GM18867 (cell line): Measurements from ENCODE around the gene NBAS.

Source experiments
- ATAC-seq: cut with Tn5 transposase; IDR thresholded peaks from one replicate; pipeline ENCODE4 v1.9.1; 2021; ENCODE audit warnings: mild to moderate bottlenecking, moderate library complexity; ENCODE audit not compliant: unreplicated experiment

The NBAS gene

DNA sequence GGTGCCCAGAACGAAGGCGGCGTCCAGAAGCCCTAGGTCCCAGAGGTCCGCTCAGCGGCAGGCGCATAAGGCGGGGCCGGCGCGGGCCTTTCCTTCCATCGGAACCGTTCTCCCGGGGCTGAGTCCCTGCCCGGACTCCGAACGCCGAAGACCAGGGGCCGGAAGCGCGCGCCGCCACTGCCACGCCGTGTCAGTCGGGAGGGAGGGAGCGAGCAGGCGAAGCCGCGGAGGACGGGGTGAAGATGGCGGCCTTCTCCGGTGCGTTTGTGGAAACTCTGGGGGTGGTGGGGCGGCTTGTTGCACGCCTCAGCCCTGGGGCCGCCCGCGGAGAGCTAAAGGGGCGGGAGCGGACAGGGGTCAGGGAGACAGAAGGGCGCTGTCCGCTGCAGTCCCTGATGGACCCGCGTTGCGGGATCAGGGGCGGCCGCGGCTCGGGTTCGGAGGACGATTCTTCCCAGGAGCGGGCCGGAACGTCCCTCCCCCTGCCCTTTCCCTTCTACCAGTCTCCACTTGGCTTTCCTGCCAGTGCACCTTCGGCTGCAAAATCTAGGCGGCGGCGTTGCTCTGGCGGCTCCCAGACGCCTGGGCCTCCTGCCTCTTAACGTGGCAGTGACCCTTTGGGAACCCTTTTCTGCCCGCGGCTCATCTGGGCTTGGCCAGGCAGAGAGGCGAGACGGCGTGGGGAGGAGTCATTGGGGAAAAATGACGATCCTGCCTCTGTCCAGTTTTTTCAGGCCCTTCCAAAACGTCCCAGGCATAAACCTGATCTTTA is 30.7 kb upstream of the NBAS start, which contains the start of gene DDX1:
Gene DDX1 (plus strand): TSS at position 177 of the 772 bp plus-strand sequence. CDS start 66 bp downstream, at position 243.
- ATAC-seq: peak; percentile 97

DNA sequence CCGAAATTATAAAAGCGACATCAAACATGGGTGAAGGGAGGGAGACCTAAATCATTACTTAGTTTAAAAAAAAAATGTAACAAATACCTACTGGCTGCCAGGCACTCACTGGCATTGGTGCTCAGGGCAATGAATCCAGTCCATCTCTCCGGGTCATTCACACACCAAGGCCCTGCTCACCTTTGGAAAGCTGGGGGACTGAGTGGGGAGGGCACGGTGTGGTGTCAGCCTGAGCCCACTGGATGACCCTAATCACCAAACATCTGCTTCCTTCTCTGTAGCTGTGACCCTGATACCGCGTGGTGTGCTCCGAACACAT is 30.2 kb upstream of the NBAS start:
- ATAC-seq: no peak

DNA sequence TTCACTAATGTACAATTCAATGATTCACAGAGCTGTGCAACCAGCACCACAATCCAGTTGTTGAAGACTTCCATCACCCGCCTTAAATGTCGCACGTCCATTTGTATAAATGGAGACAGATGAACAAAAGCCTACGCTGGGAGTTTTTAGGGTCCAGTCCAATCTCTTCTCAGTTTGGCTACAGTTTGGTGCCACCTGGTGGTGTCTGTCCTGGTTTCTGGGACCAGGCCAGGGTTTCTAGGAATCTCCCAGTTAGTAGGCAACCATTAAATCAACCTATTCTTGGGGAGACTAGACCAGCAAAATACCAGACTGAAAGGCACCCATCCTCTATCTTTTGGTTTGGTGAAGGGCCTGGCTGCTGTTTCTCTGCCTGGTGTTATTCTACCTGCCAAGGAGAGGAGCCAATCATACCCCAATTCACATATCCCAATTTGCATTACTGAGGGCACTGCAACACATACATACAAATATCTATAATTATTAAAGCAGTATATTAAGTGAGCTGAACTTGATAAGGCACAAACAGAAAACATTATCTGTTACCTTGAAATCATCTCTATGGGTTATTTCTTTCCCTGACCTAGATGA is 27.3 kb upstream of the NBAS start:
- no peak for ATAC-seq

DNA sequence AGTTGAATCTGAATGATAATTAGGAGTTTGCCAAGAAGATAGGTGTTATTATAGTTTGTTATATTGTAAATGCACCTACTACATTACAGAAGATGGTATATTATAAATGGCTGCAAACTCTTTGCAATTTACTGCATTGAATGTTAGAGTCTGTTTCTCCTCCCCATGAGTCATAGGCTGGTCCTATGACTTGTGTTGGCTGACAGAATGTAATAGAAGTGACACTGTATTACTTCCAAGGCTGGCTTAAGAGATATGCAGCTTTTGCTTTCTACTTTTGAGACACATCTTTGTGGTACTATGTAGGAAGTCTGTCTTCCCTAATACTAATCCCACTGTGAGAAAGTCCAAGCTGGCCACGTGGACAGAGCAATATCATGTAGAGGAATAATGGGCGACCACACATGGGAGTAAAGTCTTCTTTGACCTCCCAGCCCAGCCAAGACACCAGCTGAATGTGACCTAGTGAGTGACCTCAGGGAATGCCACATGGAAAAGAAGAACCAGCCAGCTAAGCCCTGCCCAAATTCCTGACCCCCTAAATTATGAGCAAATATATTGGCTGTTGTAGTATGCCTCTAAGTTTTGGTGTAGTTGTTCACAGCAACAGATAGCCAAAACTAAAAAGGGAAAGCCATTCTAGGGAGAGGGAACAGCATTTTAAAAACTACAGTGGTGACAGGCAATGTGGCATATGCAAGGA is 23.8 kb upstream of the NBAS start:
- ATAC-seq: no peak

DNA sequence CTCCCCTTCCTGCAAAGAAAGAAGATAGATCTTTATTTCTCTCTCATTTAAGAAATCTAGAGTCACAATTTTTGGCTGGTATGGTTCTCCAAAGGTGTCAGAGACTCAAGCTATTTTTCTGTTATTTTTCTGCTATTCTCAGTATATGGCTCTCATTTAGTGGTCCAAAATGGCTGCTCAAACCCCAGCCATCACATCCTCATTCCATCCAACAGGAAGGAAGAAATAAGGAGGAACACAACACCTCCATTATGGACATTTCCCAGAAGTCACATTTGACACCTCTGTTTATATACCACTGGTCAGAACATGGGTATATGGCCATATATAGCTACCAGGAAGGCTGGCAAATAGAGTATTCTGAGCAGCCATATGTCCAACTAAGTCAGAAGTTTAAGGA is 23.2 kb upstream of the NBAS start:
- ATAC-seq: no peak

DNA sequence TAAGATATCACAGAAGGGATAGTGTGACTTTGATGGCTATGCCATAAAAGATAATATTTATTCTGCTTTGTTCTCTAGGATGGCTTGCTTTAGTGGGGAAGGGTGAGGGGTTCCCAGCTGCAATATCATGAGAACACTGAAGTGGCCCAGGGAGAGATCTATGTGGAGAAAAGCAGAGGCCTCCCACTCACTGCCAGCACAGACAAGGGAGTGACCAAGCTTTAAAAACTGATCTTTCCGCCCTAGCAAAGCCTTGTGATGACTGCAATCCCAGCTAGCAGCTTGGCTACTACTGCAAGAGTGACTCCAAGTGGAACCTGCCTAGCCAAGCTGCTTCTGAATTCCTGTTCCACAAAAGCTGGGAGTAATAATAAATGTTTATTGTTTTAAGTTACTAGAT is 22.7 kb upstream of the NBAS start:
- no peak for ATAC-seq

DNA sequence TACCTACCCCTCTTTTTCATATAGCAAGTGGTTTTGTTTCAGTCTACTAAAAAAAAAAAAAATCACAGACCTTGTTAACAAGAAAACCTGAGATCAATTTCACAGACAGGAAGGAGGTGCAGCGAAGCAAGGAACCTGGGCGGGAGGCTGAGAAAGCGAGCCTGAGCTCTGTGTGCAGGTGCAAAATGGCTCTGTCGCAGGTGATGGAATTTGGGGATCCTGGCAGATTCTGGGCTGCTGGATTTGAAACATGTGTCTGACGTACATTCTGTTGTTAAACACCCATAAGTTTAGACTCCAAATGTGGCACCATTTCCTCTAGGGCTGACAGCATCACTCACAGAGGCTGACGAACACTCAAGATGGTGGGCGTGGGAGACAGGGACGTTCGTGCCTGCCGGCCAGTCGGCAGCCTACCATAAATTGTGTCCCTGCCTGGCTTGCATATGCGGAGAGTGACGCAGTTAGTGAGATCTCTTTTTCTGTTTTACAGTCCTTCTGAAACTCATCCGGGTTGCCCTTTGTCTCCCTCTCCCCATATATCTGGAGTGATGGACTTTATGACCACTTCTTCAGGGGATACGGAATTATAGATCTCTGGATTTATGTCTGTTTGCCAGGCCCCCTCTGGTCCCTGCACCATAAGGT is 21.7 kb upstream of the NBAS start:
- ATAC-seq: peak; percentile 68

DNA sequence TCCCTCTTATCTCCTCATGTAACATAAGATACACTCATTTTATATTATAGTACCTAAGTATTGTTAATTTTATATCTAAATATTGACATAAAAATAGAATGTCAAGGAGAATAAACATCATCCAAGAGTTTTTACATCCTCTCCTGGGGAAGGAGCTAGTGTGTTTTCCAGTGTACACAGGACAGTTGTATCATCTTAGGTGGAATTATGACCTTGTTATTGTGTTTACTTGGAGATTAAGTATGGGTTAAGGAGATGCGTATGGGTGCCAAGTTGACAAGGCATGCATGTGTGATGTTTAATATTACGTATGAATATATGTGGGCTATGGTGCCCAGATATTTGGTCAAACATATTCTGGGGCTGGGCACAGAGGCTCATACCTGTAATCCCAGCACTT is 19.3 kb upstream of the NBAS start:
- ATAC-seq: no peak

DNA sequence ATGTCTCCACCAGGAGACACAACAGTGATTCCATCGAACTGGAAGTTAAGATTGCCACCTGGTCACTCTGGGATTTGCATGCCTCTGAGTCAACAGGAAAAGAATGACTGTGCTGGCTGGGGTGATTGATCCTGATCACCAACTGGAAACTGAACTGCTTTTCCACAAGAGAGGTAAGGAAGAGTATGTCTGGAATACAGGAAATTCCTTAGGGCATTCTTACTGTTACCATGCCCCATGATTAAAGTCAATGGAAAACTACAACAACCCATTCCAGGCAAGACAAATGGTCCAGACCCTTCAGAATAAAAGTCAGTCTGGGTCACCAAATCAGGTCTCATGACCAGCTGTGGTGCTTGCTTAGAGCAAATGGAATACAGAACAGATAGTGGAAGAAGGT is 18.5 kb upstream of the NBAS start:
- no peak for ATAC-seq

DNA sequence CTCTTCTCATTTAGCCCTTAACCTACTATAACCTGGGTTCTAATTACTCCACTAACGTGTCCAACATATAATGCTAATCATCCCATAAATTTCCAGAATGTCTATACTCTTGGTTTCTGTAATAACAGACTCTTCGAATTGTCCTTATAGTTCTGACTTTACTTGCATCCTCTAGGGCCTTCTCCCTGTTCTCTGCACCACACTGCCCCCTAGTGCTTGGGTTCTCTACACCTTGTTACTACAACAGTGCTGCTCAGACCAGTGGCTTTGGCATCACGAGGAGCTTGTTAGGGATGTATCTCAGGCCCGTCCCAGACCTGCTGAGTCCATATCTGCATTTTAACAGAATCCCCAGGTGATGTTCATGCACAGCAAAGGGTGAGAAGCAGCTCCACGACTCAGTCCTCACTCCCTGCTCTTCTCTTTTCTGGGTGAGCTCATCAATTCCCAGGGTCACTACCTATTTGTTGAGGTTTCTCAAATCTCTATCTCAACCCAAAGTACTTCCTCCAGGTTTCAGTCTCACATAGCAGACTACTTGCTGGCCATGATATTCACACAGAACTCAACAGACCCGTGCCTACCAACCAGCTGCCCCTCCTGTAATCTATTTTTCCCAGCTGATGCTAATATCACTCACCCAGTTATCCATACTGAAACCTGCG is 16.1 kb upstream of the NBAS start:
- peak; percentile 97 for ATAC-seq

DNA sequence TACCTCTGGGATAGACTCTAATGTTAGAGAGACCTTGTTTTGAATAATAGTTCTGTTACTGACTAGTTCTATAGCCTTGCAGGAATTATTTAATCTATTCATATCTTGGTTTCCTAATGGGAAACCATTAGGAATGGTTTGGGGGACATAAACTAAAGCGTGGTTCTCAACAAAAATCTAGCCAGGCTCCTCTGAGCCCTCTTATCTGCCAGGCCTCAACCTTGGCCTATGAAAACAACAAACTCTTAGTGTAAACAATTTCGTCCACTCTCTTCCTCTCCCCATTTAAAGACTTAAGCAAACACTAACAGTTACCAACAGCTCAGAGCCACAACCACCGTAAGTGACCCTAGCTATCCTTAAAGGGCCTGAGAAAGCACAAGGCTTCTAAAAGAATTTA is 10.6 kb upstream of the NBAS start:
- ATAC-seq: no peak

DNA sequence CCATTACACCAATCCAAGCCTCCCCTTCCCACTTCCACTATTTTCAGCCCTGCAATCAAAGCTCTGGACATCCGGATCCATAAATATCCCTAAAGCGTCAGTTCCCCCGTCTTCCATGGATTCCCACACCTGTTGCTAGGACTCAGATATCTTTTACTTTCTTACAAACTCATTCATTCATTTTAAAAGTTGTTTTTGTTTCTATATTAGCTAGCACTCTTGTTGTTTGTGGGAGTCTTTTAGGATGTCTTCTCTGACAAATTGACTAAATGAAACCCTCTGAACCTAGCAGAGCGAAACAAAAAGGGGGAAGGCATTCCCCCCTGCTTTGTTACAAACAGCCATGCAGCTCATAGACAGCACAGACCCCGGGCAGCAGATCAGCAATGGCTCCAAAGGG is 9.0 kb upstream of the NBAS start:
- ATAC-seq: no peak

DNA sequence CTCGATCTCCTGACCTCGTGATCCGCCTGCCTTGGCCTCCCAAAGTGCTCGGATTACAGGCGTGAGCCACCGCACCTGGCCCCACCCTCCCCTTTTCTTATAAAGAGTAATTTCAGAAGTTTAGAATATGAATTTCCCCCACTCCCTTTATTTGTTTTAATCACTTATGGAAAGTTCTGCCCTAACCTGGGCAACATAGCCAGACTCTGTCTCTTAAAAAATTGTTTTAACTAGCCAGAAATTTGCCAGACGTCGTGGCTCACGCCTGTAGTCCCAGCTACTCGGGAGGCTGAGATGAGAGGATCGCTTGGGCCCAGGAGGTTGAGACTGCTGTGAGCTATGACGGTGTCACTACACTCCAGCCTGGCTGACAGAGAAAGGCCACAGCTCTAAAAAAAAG is 7.7 kb upstream of the NBAS start:
- no peak for ATAC-seq

DNA sequence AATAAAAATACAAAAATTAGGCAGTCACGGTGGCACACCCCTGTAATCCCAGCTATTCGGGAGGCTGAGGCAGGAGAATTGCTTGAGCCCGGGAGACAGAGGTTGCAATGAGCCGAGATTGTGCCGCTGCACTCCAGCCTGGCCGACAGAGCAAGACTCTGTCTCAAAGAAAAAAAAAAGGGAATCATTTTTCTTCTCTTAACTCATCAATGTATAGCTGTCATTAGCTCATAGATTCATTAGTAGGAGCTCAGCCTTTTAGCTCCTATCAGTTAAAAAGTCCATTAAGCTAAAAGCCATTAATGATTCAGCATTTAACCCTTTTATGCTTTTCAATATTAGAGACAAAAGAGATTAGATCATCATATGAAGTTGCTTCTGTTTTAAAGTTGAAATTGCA is 5.8 kb upstream of the NBAS start:
- ATAC-seq: no peak

DNA sequence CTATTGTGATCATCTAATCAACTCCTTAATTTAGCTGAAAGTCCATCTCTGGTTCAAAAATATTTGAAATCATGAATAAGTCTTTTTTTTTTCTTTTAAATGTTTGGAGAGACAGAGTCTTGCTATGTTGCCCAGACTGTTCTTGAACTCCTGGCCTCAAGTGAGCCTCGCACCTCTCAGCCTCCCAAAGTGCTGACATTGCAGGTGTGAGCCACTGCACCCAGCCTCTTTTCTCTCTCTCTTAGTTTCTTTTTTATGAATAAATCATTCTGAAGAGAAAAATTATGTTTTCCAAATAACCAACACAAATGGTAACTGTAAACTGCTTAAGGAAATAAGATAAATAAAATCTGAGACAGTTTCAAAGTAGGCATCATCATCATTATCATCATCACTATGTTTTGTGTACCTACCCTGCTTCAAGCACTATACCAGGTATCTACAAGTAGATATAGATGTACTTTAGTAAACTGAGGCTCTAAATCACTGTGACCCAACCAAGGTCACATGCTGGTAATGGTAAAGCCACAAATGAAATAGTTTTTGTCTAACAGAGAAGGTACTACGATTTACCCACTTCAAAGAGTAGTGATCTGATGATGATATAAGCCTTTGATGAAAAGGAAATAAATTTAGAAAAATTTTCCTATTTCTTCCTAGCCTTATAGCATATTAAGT is 5.0 kb upstream of the NBAS start:
- no peak for ATAC-seq

DNA sequence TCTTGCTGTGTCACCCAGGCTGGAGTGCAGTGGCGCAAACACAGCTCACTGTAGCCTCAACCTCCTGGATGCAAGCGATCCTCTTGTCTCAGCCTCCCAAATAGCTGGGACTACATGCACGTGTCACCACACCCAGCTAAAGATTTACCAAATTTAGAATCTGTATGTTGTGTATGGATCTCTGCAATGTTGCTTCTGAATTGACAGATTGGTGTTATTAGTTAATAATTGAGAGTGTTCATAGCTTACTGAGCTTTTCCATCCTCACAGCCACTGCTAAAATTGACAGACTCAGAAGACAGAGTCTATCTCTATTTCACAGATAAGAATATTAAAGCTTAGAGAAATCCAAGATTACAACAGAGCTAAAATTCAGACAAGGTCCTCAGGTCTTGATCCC is 4.3 kb upstream of the NBAS start:
- ATAC-seq: no peak

DNA sequence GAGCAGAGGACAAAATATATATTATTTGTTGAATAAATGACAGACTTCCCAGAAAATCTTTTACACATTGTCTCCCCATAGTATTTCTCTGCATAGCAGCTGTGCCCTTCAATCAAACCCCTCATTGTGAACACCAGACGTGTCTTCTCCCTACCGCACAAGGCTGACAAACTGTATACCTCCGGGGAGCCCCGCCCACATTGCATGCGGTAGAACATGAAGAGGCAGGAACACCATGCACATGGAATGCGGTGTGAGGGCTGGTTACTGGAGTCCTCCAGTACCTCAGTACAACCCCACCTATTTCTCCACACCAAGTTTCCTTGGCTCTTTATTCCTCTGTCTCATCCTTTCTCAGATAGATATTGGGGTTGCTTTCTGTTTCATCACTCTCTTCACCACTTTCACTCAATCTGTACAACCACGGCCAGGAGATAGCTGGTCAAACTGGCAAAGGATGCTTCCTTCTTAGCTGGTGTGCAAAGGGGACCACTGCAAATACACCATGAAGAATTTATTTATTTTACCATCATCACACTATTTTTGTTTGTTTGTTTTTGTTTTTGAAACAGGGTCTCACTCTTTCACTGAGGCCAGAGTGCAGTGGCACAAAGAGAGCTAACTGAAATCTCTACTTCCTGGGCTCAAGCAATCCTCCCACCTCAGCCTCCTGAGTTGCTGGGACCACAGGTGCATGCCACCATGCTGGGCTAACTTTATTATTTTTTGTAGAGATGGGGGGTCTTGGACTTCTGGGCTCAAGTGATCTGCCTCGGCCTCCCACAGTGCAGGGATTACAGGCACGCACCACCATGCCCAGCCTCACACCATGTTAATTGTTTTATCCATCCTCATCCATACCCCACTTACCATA is 2.3 kb upstream of the NBAS start:
- ATAC-seq: no peak

DNA sequence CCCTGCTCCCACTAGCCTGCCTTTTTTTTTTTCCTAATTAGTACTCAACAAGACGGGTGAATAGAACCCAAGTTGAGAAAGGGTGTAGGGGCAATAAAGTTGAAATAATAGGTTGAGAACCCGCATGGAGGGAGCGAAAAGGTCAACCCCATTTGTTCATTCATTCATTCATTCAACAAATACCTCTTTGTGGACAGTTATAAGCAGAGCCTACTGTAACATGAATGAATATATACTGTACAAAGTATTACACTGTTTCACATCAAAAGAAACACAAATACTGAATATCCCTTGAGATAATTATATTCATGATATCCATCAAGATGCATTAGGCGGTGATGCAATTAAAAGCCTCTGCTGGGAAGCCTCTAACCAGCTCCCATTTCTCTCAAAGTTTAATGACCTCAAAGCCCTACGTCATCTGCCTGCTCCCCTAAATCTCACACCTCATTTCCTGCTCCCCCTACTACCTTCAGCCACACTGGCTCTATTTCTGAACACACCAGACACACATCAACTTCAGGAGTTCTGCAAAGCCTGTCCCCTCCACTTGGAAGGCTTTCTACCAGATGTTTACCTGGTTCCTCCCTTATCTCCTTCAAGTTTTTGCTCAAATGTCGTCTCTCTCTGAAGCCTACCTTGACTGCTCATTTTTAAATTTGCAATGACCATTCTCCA is 1.4 kb upstream of the NBAS start:
- no peak for ATAC-seq
